Activated T-helper 1 cell treated with anti-CD3 and anti-CD28 coated beads, Interleukin-2, amount 50 U/mL, for 16 hours (primary cell): ENCODE measurements around the gene GOLGA7B.

Experiments used
- DNase-seq, 2 donors: peaks; one replicate each; pipeline ENCODE4 v3.0.0-alpha.2; 2020; ENCODE audit warnings: low read depth in 1 of 2, low spot score in 1 of 2

The GOLGA7B gene

GRCh38 chr10:97920865-97921264 lies 71.2 kb downstream of the GOLGA7B start:
- no peak for DNase-seq
